Astrocyte of the spinal cord (primary cell): ENCODE measurements around the gene CLCN1.

Experiments
- DNase-seq: peaks from one replicate; pipeline ENCODE4 v3.0.0; 2011; ENCODE audit warnings: low read depth, low spot score
- H3K4me3 ChIP-seq: 2 replicates; pipeline ENCODE4 v1.5.1; 2011; ENCODE audit warnings: low read depth, mild to moderate bottlenecking, low read length, moderate library complexity
- in situ Hi-C: cut with HindIII; loops from 2 replicates; pipeline ENCODE4 v1.10.0; 2017; ENCODE audit warnings: low sequenced_read_pairs
- TF ChIP-seq, protein P1 (sequence below): IDR thresholded peaks from 2 replicates; pipeline ENCODE4 v1.5.1; 2012; ENCODE audit warnings: low read depth, mild to moderate bottlenecking, low read length, inconsistent platforms

CLCN1 gene

DNA sequence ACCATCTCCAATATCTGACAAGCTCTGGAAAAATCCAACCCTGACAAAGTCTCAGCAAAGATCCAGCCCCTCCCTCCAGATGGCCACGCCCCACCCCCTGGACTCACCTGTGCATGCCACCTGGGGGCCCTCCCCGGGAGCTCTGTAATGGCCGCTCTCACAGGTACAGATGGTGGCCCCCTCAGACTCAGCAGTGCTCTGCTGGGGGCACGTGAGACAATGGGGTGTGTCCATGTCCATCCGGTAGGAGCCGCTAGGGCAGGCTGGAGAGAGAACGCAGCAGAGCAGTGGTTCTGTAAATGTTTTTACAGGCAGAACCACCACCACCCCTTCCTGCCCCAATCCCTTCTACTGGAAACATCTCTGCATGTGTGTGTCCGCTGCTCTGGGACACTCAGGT lies 83.2 kb downstream of the CLCN1 start:
- H3K4me3 ChIP-seq = no peak overlapping the region
- in situ Hi-C loops = no loop called here
- TF ChIP-seq, protein P1, sequence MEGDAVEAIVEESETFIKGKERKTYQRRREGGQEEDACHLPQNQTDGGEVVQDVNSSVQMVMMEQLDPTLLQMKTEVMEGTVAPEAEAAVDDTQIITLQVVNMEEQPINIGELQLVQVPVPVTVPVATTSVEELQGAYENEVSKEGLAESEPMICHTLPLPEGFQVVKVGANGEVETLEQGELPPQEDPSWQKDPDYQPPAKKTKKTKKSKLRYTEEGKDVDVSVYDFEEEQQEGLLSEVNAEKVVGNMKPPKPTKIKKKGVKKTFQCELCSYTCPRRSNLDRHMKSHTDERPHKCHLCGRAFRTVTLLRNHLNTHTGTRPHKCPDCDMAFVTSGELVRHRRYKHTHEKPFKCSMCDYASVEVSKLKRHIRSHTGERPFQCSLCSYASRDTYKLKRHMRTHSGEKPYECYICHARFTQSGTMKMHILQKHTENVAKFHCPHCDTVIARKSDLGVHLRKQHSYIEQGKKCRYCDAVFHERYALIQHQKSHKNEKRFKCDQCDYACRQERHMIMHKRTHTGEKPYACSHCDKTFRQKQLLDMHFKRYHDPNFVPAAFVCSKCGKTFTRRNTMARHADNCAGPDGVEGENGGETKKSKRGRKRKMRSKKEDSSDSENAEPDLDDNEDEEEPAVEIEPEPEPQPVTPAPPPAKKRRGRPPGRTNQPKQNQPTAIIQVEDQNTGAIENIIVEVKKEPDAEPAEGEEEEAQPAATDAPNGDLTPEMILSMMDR = no peak
- no peak for DNase-seq

DNA sequence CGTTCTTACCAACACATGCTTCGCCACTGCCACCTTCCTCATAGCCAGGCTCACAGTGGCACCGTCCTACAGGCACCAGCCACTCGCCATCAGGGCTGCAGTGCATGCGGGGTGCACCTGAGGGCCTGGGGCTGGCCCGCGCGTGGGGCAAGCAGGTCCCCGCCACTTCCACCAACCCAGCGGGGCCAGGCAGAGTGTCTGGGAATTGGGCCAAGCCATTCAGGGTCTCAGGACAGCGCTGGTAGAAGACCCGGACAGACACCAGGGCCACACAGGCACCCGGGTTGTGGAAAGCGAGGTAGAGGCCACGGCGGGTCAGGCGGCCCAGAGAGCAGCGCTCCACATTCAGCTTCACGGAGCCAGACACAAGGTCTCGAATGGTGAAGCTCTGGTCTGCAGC lies 83.7 kb downstream of the CLCN1 start:
- TF ChIP-seq, protein P1 = no peak
- in situ Hi-C loops = no loop called here
- DNase-seq = no peak
- no peak overlapping the region for H3K4me3 ChIP-seq

DNA sequence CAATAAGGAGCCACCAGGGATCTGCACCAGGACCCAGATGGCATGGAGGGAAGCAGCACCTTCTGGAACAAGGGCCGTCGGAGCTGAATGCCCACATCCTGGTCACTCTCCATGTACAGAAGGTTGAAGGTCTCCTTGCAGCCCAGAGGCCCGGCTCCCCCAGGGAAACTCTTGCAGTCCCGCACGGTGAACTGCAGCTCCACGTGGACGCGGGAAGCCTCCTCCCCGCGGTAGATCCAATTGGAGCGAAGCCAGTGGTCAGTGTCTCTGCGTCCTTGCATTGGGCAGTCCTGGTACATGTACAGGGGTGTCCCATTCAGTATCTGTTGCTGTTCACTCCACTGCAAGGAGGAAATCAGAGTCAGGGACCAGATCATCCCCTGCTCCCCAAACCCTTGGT lies 85.4 kb downstream of the CLCN1 start:
- in situ Hi-C loops = no loop called here
- no peak for DNase-seq
- H3K4me3 ChIP-seq = no peak overlapping the region
- TF ChIP-seq, protein P1 = no peak
